SK-N-DZ (cell line): ENCODE results near the gene FGA. TPM values are rescaled to one million over a fixed set of nuclear protein-coding genes. Genes with fewer than 3 reads are reported as not detected.

Experiments used
- DNase-seq: peaks from one replicate; pipeline ENCODE4 v3.0.0-alpha.2; 2015; ENCODE audit warnings: low spot score
- polyA plus RNA-seq, 2 experiments: library from polyadenylated mRNA; depleted of rRNA; stranded (reverse); fragments of >200 nt; gene quantifications; 2 replicates each; pipeline ENCODE4 v1.2.3, GENCODE V29; 2014

Gene FGA
- not detected in 2 replicates for polyA plus RNA-seq (2014; cell fraction: cytosol; rRNA removed)
- not detected in 2 replicates for polyA plus RNA-seq (2014; cell fraction: nucleus; rRNA removed)

DNA sequence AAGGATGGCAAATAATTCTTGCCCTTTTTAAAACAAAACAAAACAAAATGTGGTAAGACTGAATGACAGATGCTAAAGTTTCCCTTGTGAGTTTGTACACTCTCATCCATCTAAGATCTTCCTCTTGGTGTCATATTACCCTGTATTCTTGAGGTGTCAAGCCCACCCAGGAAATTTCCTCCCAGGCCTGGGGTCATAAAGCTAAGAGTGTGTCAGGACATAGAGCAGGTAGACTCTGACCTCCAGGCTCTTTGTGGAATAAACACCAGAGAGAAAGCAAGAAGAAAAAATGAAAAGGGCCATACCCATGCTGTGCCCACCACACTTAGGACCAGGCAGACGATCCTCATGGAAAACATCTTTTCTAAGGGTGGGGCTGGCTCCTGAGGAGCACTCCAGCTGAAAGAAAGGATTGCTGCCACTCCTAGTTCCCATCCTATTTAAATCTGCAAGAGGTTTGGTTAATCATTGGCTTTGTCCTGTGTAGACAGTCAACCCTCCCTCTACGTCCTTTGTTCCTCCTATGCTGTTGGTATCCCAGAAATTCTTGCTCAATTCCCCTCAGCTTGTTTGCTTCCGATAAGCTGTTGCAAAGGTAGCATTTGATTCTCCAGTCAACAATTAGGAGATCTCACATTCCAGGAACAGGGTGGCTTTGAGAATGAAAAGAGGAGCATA, at the start of gene FGA:
Gene FGA (minus strand): TSS at position 414 of the 678 bp plus-strand sequence. CDS start 55 bp downstream, at position 359.
- no peak for DNase-seq

DNA sequence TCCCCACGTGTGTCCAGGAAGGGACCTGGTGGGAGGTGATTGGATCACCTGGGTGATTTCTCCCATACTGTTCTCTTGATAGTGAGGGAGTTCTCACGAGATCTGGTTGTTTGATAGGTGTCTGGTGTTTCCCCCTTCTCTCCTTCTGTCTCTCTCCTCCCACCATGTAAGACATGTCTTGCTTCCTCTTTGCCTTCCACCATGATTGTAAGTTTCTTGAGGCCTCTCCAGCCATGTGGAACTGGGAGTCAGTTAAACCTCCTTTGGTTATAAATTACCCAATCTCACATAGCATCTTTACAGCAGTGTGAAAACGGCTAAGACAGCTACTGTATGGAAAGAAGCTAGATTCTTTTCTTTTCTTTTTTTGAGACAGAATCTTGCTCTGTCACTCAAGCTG, 43.5 kb upstream of the FGA start:
- no peak for DNase-seq

- no peak for DNase-seq
These were observed 41.3 kb upstream of the FGA start for GRCh38 chr4:154631828-154632227.

DNA sequence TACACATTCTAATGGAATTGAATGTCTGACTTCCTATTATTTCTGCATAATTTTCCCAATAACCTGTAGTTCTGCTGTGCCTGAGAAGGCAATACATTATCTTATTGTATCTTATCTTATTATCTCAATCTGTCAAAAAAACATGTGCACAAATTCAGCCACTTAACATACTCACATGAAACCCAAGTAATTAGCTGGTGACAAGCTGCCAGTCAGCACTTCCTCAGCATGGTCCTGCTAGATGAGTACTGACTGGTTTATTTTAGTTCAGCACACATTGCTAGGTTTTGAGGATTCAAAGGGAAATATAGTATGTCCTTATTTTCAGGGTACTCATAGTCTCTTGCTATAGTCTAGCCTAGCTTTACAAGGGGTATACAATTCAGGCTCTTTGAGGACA, 39.8 kb upstream of the FGA start:
- DNase-seq: no peak

- DNase-seq: peak; percentile 43
These were observed 36.4 kb upstream of the FGA start for GRCh38 chr4:154626793-154627484.

- DNase-seq: no peak
These were observed 35.4 kb upstream of the FGA start for GRCh38 chr4:154625971-154626370.

- no peak for DNase-seq
These were observed 33.5 kb upstream of the FGA start for GRCh38 chr4:154623995-154624394.

DNA sequence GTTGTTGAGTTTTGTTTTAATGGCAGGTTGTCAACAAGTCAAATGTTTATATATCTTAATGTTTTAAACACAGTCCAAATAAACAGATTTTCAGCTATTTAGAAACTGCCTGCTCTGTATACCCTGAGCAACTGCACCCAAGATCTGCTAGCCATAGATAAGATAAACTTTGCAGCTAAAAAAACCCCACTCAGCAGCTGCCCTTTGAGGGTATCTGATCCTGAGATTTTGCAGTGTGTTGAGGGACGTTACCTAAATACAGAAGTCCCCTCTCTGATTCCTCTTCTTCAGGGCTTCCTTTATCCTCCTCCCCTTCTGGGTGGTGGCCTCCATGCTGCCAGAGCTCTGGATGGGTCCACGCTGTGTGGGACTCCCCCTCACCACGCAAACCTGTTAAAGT, 32.9 kb upstream of the FGA start:
- DNase-seq: no peak

- DNase-seq: peak; percentile 7
These were observed 32.1 kb upstream of the FGA start for GRCh38 chr4:154622598-154622997.

- no peak for DNase-seq
These were observed 29.6 kb upstream of the FGA start for GRCh38 chr4:154620111-154620510.

GRCh38 chr4:154618708-154619315, 28.3 kb upstream of the FGA start:
- peak; percentile 36 for DNase-seq

DNA sequence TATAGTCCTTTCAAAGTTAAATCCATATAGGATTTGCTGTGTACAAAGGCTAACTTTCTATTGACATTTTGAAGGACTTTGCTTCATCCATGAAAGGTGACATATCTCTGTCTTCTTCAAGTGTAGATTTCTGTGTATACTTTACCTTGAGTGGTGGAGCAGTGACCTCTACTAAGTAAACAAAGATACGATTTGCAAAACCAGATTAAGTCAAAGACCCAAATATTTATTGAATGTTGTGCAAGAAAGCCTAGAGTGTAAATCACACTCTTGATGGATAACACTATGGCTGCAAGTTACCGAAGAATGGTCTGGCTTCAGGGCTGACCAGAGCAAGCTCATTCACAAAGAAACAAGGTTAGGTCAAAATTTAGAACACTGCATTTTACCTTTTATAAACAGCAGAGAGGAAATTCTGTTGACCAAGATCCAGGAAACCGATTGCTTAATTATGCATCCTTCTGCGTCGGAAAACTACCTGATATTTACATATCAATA, 27.3 kb upstream of the FGA start:
- DNase-seq: no peak

GRCh38 chr4:154616731-154617130, 26.2 kb upstream of the FGA start:
- no peak for DNase-seq

GRCh38 chr4:154616287-154616686, 25.7 kb upstream of the FGA start:
- DNase-seq: no peak

- DNase-seq: no peak
These were observed 24.7 kb upstream of the FGA start for GRCh38 chr4:154615211-154615610.

GRCh38 chr4:154614306-154614705, 23.8 kb upstream of the FGA start:
- DNase-seq: no peak

GRCh38 chr4:154612472-154613414, 22.2 kb upstream of the FGA start, which contains the start of gene FGG:
TSS of gene FGG (minus strand) at chr4:154612656. CDS start at chr4:154612609, 47 bp downstream.
- no peak for DNase-seq

GRCh38 chr4:154611833-154612232, 21.3 kb upstream of the FGA start:
- no peak for DNase-seq

DNA sequence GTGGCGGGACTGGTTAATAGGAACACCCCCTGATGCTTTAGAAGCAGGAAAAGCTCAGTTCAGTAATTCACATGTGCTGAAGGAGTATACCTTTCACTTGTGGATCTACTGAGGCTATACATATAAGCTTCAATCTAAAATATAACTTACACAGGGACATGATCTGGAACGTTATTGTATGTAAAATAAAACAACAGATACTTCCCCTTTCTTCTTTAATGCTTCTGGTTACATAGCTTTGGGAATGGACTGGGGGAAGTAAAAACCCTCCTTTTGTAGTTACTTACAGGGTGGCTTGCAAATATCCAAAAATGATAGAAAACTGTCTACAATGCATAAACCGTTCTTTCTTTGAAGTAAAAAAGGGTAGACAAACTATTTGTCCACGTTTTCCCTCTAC, 20.0 kb upstream of the FGA start:
- DNase-seq: no peak

DNA sequence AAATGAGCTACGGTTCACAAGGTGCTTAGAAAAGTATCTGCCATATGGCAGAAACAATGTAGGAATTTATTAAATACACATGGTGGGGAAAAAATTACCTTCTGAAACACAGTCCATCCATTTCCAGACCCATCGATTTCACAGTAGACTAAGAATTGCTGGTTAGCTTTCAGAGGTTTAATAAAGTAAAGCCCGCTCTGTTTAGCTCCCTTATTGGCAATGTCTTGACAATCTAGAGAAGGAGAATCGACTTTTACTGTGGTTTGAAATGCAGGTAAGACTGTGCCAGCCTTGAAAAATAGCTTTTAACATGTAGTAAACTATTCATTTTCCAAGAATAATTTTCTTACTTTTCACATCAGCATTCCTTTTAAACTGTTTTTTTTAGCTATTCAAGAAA, 19.0 kb upstream of the FGA start:
- DNase-seq: no peak
